Right atrium auricular region (tissue), 2 donors: ENCODE results near the gene PROX2. TPM values are rescaled to one million over a fixed set of nuclear protein-coding genes. Genes with fewer than 3 reads are reported as not detected.
A peak's percentile ranks its signal among the peaks of the same experiment; 100 is the strongest.

Source experiments
- DNase-seq: peaks from one replicate; pipeline ENCODE4 v3.0.0-alpha.2; 2019; ENCODE audit warnings: low spot score
- H3K27ac ChIP-seq, 2 donors: fragments of 200-600 bp; sonication (generic); 1 replicate in 1 of 2; 2 replicates in 1 of 2; pipeline ENCODE4 v1.5.1; 2016 to 2019
- H3K27me3 ChIP-seq, 2 donors: fragments of 200-600 bp; sonication (generic); one replicate each; pipeline versions ENCODE4 v1.5.1 to v1.6.0; 2017 to 2019
- H3K36me3 ChIP-seq: fragments of 200-600 bp; sonication (generic); one replicate; pipeline ENCODE4 v1.5.1; 2016
- H3K4me1 ChIP-seq, 2 donors: fragments of 200-600 bp; sonication (generic); one replicate each; pipeline versions ENCODE4 v1.5.1 to v1.6.0; 2017 to 2019
- H3K4me3 ChIP-seq, 2 donors: fragments of 200-600 bp; sonication (generic); 1 replicate in 1 of 2; 2 replicates in 1 of 2; pipeline ENCODE4 v1.5.1; 2017 to 2019; ENCODE audit warnings: mild to moderate bottlenecking in 1 of 2, moderate library complexity in 1 of 2
- H3K9me3 ChIP-seq, 2 donors: fragments of 200-600 bp; sonication (generic); one replicate each; pipeline ENCODE4 v1.5.1; 2019
- CTCF ChIP-seq, 2 donors: fragments of 200-600 bp; sonication (generic); IDR thresholded peaks; one replicate each; pipeline ENCODE4 v1.5.1; 2019; ENCODE audit warnings: antibody characterized with exemption in 2 of 2
- total RNA-seq, 2 donors: library from RNA; depleted of rRNA; stranded (reverse); fragments of >200 nt; gene quantifications; one replicate each; pipeline ENCODE4 v1.1.0, GENCODE V29; 2016

Gene PROX2
- total RNA-seq, 2 donors from 2014 or later = not detected

GRCh38 chr14:74898083-74898482 lies 22.1 kb upstream of the PROX2 start:
- peaks cover 0 to 23% of the 10 kb centered on the region in 2 donors for H3K4me1 ChIP-seq
- TF ChIP-seq CTCF (IDR thresholded peaks at IDR 0.05) = no peak
- no peak for DNase-seq
- H3K27ac ChIP-seq = peak overlapping the region; percentile 40 to 49
- H3K36me3 ChIP-seq = peaks cover 100% of the 10 kb centered on the region
- H3K27me3 ChIP-seq = no peaks in the 10 kb centered on the region
- H3K4me3 ChIP-seq = no peak overlapping the region
- H3K9me3 ChIP-seq = no peaks in the 10 kb centered on the region

- no peak for TF ChIP-seq CTCF (IDR thresholded peaks at IDR 0.05)
- Histone ChIP-seq H3K4me3 (no peak overlapping the region), H3K9me3 (no peaks in the 10 kb centered on the region), H3K36me3 (peaks cover 100% of the 10 kb centered on the region), H3K4me1 (peaks cover 0 to 23% of the 10 kb centered on the region in 2 donors), H3K27ac (peak overlapping the region; percentile 40 to 49), H3K27me3 (no peaks in the 10 kb centered on the region)
- no peak for DNase-seq
These were observed 21.7 kb upstream of the PROX2 start for GRCh38 chr14:74897642-74898041.

GRCh38 chr14:74896400-74896799 lies 20.5 kb upstream of the PROX2 start:
- no peak for TF ChIP-seq CTCF (IDR thresholded peaks at IDR 0.05)
- H3K36me3 ChIP-seq = peaks cover 100% of the 10 kb centered on the region
- DNase-seq = no peak
- H3K27ac ChIP-seq = no peak overlapping the region
- peaks cover 0 to 23% of the 10 kb centered on the region in 2 donors for H3K4me1 ChIP-seq
- no peaks in the 10 kb centered on the region for H3K9me3 ChIP-seq
- H3K4me3 ChIP-seq = no peak overlapping the region
- no peaks in the 10 kb centered on the region for H3K27me3 ChIP-seq

- Histone ChIP-seq H3K27me3 (no peaks in the 10 kb centered on the region), H3K9me3 (no peaks in the 10 kb centered on the region), H3K36me3 (peaks cover 94% of the 10 kb centered on the region), H3K4me1 (peaks cover 0 to 22% of the 10 kb centered on the region in 2 donors), H3K27ac (no peak overlapping the region), H3K4me3 (no peak overlapping the region)
- no peak for TF ChIP-seq CTCF (IDR thresholded peaks at IDR 0.05)
- no peak for DNase-seq
These were observed 17.7 kb upstream of the PROX2 start for GRCh38 chr14:74893614-74894091.

GRCh38 chr14:74892745-74893144 lies 16.8 kb upstream of the PROX2 start:
- H3K9me3 ChIP-seq = no peaks in the 10 kb centered on the region
- peaks cover 85% of the 10 kb centered on the region for H3K36me3 ChIP-seq
- H3K27ac ChIP-seq = no peak overlapping the region
- H3K4me3 ChIP-seq = no peak overlapping the region
- DNase-seq = no peak
- H3K4me1 ChIP-seq = peaks cover 0 to 23% of the 10 kb centered on the region in 2 donors
- no peak for TF ChIP-seq CTCF (IDR thresholded peaks at IDR 0.05)
- no peaks in the 10 kb centered on the region for H3K27me3 ChIP-seq

- Histone ChIP-seq H3K4me3 (no peak overlapping the region), H3K27ac (no peak overlapping the region), H3K4me1 (peaks cover 0 to 22% of the 10 kb centered on the region in 2 donors), H3K9me3 (no peaks in the 10 kb centered on the region), H3K36me3 (peaks cover 76% of the 10 kb centered on the region), H3K27me3 (no peaks in the 10 kb centered on the region)
- no peak for DNase-seq
- TF ChIP-seq CTCF (IDR thresholded peaks at IDR 0.05) = no peak
These were observed 15.9 kb upstream of the PROX2 start for GRCh38 chr14:74891870-74892269.
